ENCODE data around the gene EXOC3L2.

EXOC3L2 gene

DNA sequence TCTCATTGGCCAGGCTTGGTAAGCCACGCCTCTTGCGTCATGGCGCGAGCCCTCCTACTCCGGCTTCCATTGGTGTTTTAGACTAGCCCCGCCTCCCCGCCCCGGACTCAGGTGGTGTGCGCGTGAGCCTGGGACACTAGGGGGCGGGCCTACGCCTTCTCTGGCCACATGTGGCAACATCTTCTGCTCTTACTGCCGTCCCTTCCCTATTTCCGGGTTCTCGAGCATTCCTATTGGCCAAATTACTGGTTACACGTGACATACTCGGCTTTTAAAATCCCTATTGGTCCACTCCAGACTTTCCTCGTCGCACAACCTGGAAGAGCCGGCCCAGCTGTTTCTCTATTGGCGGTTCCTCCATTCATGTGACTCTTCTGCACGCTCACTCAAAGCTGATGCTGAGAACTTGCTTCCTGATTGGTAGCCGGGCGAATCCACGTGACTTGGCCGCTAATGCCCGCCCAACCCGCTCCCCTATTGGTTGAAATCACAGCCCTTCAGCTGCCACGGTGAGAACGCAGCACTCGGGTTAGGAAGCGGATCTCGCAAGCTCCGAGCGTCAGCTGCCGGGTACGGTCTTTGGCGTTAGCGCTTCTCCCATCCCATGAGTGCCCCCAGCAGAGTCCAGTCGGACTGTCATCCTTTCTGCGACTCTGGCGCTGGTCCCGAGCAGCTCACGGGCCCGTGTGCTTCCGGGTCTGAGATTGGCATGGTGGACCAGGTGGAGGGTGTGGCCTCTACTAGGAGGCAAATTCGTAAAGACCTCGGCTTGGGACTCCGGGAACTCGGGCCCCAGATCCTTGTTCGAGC, 66.7 kb downstream of the EXOC3L2 start, which contains the start of gene BLOC1S3:
BLOC1S3 (plus strand) TSS at position 523 of the 810 bp plus-strand sequence. CDS start 513 bp downstream, outside the sequence.
- DNase-seq = peak; percentile 100

DNA sequence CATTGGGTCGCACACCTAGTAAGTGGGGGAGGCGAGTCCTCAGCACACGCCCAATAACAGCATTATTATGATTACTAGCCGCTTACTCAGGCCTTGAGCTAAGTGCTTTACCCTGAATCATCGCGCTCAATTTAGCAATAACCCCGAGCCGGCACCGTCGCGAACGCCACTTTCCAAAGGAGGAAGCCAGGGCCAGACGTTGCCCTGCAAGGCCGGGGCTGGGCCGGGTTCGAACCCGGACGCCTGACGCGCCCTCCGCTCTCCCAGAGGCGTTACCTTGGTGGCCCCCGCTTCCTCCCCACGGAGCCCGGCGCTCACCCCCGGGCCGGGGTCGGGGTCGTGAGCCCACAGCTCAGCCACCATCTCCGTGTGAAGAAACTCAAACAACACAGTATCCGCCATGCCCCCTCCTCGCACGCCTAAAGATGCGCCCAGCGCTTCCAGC, 67.4 kb downstream of the EXOC3L2 start, which contains the start of gene TRAPPC6A:
TRAPPC6A (minus strand) TSS at position 421 of the 445 bp plus-strand sequence; CDS start at position 402, 19 bp downstream.
- DNase-seq = no peak

DNA sequence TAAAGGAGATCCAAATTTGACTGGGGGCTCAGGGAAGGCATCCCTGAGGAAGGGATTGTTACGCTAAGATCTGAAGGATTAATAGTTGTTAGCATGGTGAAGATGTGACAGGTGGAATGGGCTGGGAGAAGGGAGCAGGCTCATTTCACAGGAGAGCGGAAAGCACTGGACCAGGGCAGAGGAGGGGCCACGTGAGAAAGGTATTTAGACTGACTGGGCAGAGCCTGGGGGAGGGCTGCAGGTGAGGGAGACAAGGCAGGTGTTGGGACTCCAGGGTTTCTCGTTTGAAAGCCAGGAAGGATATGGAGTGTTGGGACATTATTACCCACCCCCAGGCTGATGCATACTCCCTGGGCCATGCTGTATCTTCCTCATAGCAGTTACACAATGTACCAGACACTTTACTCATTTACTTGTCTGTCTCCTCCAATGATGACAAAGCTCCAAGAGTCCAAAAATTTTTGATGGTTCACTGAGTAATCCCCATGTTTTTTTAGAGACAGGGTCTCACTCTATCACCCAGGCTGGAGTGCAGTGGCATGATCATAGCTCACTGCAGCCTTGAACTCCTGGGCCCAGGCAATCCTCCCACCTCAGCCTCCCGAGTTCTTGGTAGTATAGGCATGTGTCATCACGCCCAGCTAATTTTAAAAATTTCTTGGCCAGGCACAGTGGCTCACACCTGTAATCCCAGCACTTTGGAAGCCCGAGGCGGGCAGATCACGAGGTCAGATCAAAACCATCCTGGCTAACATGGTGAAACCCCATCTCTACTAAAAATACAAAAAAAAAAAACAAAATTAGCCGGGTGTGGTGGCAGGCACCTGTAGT, 69.5 kb downstream of the EXOC3L2 start:
- no peak for DNase-seq

DNA sequence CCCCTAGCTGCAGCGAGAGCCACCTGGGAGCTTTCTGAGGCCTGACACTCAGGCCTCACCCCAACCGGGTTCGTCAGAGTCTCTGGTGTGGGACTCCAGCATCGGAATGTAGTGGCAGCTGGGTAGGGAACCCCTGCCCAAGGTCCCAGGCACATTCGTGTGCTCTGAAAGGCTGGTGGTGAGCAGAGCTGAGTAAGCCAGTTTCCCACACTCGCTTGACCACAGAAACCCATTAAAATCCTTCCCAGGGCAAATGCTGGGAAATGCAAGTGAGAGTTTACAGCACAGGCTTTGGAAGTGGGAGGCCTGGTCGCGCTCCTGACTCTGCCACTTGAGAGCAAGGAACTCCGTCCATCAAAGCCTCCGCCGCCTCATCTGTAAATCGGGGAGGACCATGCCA, 71.4 kb downstream of the EXOC3L2 start:
- no peak for DNase-seq

DNA sequence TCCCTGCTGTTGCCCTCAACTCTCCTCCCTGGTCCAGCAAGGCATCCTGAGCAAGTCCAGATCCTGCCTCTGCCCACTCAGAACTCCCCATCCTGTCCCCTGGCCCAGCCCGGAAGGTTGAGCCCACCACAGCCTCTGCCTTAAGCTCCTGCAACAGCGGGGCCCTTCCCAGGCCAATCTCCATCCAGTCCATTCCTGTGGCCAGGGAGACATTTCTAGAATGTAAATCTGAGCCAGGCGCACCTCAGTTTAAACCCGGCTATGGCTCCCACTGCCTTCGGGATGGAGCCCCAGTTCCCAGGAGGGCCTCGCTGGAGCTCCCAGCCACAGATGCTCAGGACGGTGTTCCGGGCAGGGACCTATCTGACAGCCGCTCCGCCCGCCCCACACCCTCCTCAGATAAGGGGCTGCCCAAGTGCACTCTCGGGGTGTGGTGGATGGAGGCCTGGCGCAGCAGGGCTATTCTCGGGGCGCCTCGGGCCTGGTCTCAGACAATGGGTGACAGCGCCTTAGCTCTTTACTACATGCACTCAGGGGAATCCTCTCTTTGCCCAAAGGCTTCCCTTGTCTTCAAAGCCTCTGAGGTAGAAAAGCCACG, 72.5 kb downstream of the EXOC3L2 start:
- DNase-seq = no peak

DNA sequence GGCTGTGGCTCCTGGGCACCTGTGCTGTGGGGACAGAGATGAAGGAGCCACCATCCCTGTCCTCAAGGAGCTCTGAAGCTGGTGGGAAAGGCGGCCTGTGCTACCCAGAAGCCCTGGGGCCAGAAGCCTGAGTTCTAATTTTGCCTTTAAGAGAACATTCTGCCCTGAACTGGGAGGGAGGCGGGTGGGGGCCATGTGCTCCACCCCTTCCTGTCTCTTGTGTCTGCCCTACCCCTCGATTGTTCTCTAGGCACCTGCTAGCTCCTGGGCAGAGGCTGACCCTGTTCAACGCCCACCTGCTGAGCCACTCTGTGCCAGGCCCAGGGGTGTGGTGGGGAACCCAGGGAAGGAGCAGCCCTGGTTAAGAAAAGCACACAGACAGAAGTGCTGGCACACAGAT, 73.0 kb downstream of the EXOC3L2 start:
- peak; percentile 57 for DNase-seq

DNA sequence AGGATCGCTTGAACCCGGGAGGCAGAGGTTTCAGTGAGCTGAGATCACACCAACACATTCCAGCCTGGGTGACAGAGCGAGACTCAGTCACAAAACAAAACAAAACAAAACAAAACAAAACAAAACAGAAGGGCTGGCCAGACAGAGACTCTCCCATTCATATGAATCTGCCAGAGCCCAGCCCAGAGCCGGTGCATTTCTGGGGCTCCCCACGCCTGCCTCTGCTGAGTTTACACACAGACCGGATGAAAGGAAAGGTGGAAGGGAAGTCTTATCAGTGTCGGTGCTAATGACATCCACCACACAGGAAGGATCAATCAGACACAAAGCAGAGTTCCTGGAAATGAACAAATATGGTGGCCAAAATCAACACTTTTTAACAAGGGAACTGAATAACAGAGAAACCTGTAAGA, 74.0 kb downstream of the EXOC3L2 start:
- DNase-seq = peak; percentile 62

DNA sequence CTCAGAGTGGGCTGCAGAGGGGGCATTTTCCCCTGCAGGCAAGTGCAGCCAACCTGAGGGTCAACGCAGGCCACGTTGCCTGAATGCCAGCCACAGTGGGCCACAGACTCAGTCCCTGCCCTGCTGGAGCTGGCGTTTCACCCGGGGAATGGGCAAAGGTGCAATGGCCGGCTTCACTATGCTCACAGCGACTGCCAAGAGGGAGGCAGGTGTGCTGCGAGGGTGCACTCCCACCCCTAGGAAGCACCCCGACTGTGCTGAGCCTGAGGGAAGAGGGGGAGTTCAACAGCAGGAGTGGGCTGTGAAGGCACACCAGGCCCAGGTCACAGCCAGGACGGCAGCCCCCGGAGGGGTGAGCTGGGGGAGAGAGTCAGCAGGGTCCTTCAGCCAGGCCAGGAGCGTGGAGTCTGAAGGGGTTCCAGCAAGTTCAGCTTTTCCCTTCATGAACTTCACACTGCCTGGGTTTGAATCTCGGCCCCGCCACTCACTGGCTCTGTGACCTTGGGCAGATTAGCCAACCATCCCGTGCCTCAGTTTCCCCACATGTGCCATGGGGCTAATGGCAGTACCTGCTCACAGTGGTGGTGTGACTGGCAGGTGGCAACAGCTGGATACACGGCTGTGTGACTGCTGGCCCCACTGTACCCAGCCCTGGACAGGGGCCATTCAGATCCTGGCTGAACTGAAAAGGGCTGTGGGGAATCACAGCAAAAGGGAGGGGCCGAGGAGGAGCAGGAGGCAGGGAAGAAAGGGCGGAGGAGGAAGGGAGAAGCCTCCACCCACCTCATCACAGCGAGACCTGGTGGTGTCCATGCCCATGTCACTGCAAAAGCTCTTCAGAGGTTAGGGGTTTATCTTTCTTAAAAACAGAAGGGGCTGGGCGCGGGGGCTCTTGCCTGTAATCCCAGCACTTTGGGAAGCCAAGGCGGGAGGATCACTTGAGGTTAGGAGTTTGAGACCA, 74.8 kb downstream of the EXOC3L2 start:
- no peak for DNase-seq

DNA sequence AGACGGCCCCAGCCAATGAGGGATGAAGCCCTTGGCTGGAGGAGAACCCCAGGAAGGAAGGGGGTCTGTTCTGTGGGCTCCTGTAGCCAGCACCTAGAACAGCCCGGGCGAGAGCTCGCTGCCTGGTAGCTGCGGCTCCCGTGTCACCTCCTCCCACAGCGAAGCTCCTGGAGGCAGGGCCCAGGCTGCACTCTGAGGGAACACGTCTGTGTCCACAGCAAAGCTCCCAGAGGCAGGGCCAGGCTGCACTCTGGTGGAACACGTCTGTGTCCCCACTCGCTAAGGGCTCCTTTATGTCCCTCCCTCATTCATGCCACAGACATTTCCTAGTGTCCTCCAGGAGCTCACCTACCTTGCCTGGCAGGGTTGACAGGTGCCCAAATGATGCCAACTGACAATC, 75.6 kb downstream of the EXOC3L2 start:
- DNase-seq = no peak

DNA sequence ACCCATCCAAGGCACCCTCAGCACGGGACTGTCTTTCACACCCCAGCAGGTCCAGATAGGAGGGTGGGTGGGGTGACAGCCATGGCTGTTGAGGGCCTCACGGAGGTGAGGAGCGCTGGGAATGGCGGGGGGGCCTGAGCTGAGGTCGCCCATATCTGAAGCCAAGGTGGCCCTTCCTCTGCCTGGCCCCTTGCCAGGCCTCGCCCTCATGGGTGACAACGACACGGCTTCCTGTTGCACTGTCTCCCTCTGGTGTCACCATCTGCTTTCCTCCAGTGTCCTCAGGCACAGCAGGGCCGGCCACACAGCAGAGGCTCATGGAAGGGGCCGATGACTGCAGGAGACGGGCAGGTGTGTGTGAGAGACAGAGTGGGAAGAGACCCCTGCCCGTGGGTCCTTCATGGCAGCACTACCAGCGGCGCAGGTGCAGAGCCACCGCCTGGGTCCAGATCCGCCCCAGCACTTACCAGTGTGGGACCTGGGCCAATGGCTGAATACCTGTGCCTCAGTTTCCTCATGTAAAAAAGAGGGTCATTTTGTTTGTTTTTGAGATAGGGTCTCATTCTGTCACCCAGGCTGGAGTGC, 76.3 kb downstream of the EXOC3L2 start:
- no peak for DNase-seq

DNA sequence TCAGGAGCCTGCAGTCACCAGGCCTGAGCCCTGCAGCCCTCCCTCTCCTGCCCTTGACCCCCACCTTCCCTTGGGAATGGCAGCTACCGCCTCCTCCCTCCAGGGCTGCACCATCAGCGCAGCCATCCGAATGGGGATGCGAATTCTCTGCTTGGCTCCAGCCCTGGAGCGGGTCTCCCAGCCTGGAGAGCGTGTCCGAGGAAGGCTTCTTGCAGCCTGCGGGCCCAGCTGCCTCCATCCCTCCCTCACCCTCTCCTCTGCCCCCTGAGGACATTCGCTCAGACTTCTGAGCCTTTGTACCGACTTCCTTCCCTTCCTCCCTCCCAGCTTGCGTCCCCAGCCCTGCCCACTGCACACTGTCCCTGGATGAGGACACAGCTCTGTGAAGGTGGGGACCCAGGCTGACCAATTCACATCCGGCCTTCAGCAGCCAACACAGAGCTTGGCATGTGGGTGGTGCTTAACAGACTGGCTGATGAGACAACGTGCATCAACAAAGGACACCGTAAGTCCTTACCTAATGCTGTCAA, 78.4 kb downstream of the EXOC3L2 start:
- no peak for DNase-seq

DNA sequence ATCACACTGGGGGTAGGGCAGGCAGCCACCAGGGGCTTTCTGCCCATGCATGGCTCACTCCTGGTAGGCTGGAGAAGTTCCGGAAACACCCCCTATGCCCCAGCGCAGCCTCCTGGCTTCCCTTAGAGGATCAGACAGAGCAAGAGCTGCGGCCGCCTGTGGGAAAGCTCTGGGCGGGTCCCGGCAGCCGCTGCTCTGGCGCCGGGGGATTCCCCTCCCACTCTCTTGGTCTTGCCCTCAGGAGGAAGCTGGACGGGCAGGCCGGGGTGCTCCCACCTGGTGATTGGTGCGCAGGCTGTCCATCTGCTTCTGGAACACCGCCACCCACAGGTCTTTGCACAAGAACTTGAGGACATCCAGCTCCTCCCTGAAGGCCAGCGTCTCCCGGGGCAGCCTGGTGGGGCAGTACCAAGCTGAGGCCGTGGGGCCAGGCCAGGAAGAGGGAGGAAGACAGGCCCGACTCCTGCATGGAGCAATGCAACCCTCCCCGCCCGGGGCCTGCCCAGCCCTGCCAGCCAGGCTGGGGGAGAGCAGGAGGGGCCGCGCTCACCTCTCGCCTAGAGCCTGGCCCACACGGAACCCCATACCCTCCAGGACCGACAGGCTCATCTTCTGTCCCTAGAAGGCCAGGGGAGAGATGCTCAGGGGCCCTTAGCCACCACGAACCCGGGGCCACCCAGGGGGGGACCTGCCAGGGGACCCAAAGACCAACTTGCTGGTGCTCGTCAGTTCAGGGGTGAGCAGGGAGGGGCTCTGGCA, 80.5 kb downstream of the EXOC3L2 start:
- peak; percentile 61 for DNase-seq

DNA sequence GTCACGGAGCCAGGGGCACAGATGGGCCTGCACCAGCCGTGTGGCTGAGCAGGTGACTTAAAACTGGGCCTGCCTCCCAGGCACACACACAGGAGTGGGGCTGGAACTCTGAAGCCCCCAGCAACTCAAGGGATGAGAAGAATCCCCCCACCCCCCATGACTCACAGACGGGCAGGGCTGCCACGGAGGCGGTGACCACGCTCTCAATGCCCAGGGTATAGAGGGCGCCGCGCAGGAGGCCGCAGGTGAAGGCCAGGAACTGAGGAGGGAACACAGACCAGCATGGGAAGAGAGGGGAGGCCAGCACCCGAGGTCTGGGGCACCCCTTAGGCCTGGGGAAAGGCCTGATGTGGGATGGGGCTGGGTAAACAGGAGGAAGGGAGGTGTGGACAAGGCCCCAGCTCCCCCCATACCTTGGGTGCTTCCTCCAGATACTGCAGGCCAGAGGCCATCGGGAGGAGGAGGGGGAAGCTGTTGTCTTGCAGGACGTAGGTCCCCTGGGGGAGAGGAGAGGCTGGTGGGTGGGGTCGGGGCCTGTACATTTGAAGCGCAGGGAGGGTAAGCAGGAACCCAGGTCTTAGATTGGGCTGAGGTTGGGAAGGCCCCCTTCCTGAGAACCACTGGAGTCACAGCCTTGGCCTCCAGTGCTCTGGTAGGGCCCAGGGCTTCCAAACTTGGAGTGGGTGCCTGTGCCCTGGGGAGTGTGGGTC, 81.3 kb downstream of the EXOC3L2 start:
- no peak for DNase-seq

DNA sequence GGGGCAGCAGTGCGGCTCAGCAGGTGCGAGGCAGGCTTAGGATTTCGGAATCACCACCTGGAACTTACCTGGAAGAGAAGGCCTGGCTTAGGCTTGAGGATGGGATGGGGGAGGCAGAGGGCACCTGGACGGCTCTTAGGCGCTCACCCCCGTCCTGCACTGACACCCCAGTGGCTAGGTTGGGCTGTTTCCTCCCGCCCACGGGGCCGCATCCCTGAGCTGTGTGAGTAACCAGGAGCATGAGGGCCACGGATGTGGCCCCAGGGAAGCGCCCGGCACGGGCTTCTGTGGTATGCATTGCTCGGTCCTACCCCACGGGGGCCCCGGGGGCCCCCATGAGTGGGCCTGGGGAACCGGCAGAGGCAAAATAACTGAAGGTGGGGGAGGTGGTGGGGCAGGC, 82.1 kb downstream of the EXOC3L2 start:
- DNase-seq = no peak

DNA sequence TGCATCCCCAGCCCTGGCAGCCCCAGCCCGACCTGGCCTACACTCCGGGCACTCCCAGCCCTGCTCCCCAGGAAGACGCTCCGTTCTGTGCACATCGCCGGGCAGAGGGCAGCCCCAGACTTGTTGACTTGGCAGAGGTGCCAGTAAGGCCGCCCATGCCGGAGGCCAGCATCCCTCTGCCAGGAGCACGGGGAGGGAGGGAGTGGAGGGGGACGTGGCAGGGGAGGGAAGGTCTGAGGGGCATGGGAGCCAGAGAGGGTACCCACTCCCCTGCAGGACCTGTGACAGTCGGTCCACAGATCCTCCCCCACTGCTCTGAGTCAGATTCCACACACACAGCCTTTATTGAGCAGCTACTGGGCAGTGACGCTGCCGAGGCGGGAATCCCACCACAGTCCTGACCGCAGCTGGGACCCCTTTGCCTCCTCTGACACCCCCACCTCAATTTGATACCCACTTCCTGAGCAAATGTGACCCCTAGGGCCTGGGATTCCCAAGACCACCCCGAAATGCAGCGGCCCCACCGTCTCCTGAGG, 82.5 kb downstream of the EXOC3L2 start:
- no peak for DNase-seq

All from CD4-positive, alpha-beta T cell treated with Interleukin-6 for 4 hours (primary cell).